HL-60 (cell line): Measurements from ENCODE around the gene FUT9.

Experiments
- DNase-seq, 2 experiments: peaks; one replicate each; pipeline ENCODE4 v3.0.0-alpha.2; 2010 to 2020; ENCODE audit warnings: low read depth in 1 of 2, low spot score in 1 of 2
- H3K27ac ChIP-seq: fragments of 250-450 bp; sonication (Bioruptor Pico); replicated peaks from 2 replicates; pipeline ENCODE4 v1.5.1; 2020; ENCODE audit warnings: mild to moderate bottlenecking, moderate library complexity
- H3K27me3 ChIP-seq: fragments of 250-450 bp; sonication (Bioruptor Pico); 2 replicates; pipeline ENCODE4 v1.5.1; 2021; ENCODE audit warnings: mild to moderate bottlenecking, moderate library complexity; ENCODE audit not compliant: insufficient read depth, poor library complexity, severe bottlenecking
- H3K4me3 ChIP-seq: replicated peaks from 2 replicates; pipeline ENCODE4 v1.5.1; 2011; ENCODE audit warnings: mild to moderate bottlenecking, control low read depth, low read length; ENCODE audit not compliant: insufficient read depth
- GABPA ChIP-seq: IDR thresholded peaks from 2 replicates; pipeline ENCODE4 v1.6.1; 2012; ENCODE audit warnings: low read depth
- POLR2AphosphoS5 ChIP-seq: IDR thresholded peaks from 2 replicates; pipeline ENCODE4 v1.6.1; 2012; ENCODE audit warnings: low read depth
- SPI1 ChIP-seq: IDR thresholded peaks from 2 replicates; pipeline ENCODE4 v1.6.1; 2012; ENCODE audit warnings: low read depth, mild to moderate bottlenecking, borderline replicate concordance
- TF ChIP-seq, protein P1 (sequence below): IDR thresholded peaks from one replicate; pipeline ENCODE4 v1.5.1; 2011; ENCODE audit warnings: low read length, control low read depth, inconsistent platforms; ENCODE audit not compliant: insufficient read depth
- TF ChIP-seq, protein P2 (sequence below): IDR thresholded peaks from 2 replicates; pipeline ENCODE4 v1.6.1; 2012; ENCODE audit warnings: low read depth; ENCODE audit not compliant: insufficient replicate concordance

The FUT9 gene

DNA sequence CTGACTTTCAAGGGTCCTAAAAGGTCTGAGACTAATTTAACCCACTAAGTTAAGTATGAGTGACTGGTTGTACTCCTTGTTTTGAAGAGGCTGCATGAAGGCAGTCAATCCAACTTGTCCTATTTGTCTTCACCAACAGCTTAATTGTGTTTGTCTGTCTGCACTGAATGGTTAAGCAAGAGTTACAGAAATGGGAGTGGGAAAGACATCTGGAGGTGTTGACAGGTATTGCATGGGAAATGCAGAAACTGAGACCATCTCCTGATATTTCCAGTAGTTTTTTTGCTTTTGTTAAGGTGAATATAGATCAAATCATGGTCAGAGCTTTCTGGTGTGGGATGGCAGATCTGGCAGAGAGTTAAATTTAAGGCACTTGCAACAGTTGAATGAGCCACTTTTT lies 6.5 kb downstream of the FUT9 start:
- TF ChIP-seq, protein P1, sequence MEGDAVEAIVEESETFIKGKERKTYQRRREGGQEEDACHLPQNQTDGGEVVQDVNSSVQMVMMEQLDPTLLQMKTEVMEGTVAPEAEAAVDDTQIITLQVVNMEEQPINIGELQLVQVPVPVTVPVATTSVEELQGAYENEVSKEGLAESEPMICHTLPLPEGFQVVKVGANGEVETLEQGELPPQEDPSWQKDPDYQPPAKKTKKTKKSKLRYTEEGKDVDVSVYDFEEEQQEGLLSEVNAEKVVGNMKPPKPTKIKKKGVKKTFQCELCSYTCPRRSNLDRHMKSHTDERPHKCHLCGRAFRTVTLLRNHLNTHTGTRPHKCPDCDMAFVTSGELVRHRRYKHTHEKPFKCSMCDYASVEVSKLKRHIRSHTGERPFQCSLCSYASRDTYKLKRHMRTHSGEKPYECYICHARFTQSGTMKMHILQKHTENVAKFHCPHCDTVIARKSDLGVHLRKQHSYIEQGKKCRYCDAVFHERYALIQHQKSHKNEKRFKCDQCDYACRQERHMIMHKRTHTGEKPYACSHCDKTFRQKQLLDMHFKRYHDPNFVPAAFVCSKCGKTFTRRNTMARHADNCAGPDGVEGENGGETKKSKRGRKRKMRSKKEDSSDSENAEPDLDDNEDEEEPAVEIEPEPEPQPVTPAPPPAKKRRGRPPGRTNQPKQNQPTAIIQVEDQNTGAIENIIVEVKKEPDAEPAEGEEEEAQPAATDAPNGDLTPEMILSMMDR = no peak
- TF ChIP-seq SPI1 (no peak), POLR2AphosphoS5 (no peak), GABPA (no peak)
- TF ChIP-seq, protein P2, sequence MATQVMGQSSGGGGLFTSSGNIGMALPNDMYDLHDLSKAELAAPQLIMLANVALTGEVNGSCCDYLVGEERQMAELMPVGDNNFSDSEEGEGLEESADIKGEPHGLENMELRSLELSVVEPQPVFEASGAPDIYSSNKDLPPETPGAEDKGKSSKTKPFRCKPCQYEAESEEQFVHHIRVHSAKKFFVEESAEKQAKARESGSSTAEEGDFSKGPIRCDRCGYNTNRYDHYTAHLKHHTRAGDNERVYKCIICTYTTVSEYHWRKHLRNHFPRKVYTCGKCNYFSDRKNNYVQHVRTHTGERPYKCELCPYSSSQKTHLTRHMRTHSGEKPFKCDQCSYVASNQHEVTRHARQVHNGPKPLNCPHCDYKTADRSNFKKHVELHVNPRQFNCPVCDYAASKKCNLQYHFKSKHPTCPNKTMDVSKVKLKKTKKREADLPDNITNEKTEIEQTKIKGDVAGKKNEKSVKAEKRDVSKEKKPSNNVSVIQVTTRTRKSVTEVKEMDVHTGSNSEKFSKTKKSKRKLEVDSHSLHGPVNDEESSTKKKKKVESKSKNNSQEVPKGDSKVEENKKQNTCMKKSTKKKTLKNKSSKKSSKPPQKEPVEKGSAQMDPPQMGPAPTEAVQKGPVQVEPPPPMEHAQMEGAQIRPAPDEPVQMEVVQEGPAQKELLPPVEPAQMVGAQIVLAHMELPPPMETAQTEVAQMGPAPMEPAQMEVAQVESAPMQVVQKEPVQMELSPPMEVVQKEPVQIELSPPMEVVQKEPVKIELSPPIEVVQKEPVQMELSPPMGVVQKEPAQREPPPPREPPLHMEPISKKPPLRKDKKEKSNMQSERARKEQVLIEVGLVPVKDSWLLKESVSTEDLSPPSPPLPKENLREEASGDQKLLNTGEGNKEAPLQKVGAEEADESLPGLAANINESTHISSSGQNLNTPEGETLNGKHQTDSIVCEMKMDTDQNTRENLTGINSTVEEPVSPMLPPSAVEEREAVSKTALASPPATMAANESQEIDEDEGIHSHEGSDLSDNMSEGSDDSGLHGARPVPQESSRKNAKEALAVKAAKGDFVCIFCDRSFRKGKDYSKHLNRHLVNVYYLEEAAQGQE = no peak
- Histone ChIP-seq H3K4me3 (no peak overlapping the region), H3K27me3 (no peaks in the 10 kb centered on the region), H3K27ac (no peak overlapping the region)
- DNase-seq = no peak

DNA sequence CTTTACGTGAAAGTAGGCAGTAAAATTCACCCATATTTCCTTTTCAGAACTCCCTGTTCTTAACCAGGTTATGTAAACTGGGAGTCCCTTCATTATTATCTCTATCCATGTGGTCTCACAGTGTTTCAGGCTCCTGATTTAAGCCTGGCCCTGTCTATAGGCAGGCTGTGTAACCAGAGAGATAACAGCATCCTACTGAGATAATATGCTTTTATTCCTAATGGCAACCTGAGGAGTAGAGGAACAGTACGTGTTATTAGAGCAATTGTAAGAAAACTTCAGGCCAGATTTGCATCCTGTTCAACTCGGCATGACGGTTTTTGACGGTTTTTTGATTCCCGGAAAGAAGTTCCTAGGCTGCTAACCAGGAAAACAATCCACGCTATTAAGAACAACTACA lies 16.9 kb downstream of the FUT9 start:
- Histone ChIP-seq H3K4me3 (no peak overlapping the region), H3K27me3 (no peaks in the 10 kb centered on the region), H3K27ac (no peak overlapping the region)
- DNase-seq = no peak
- TF ChIP-seq SPI1 (no peak), POLR2AphosphoS5 (no peak), GABPA (no peak)
- TF ChIP-seq, protein P1 = no peak
- TF ChIP-seq, protein P2 = no peak

DNA sequence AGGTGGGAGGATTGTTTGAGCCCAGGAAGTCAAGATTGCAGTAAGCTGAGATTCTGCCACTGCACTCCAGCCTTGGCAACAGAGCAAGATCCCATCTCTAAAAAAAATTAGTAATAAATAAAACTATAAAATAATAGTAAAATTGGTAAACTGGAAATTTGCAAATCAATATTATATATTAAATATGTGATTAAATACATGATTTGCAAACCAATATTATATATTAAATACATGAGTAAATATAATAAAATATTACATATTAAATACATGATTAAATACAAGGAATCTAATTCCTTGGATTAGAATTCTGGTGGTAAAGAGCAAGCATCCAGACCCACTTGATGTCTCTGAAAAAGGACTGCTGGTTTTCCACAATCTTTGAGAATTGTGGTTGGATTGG lies 35.8 kb downstream of the FUT9 start:
- no peak overlapping the region for H3K4me3 ChIP-seq
- DNase-seq = no peak
- TF ChIP-seq, protein P1 = no peak
- TF ChIP-seq POLR2AphosphoS5 = no peak
- TF ChIP-seq GABPA = no peak
- no peak for TF ChIP-seq SPI1
- TF ChIP-seq, protein P2 = no peak
- no peaks in the 10 kb centered on the region for H3K27me3 ChIP-seq
- no peak overlapping the region for H3K27ac ChIP-seq
